Osteoblast (primary cell): ENCODE results near the gene SRCAP. TPM values are rescaled to one million over a fixed set of nuclear protein-coding genes. Genes with fewer than 3 reads are reported as not detected.

Experiments
- DNase-seq: peaks from one replicate; pipeline ENCODE4 v3.0.0; 2011; ENCODE audit warnings: low spot score, mixed read lengths; ENCODE audit not compliant: insufficient read length; ENCODE audit errors: missing footprints
- H2AFZ ChIP-seq: 2 replicates; pipeline ENCODE4 v1.6.0; 2011; ENCODE audit warnings: mild to moderate bottlenecking, low read length
- H3K27ac ChIP-seq: 2 replicates; pipeline ENCODE4 v1.5.1; 2011; ENCODE audit warnings: mild to moderate bottlenecking, low read depth, low read length, moderate library complexity
- H3K27me3 ChIP-seq: 2 replicates; pipeline ENCODE4 v1.6.0; 2012; ENCODE audit warnings: mild to moderate bottlenecking, control low read depth, inconsistent platforms, low read length, moderate library complexity; ENCODE audit not compliant: insufficient read depth
- H3K36me3 ChIP-seq: 2 replicates; pipeline ENCODE4 v1.5.1; 2011; ENCODE audit warnings: mild to moderate bottlenecking, low read length, control low read depth, moderate library complexity; ENCODE audit not compliant: insufficient read depth
- H3K4me1 ChIP-seq: 2 replicates; pipeline ENCODE4 v1.5.1; 2011; ENCODE audit warnings: mild to moderate bottlenecking, low read length, control low read depth, moderate library complexity; ENCODE audit not compliant: insufficient read depth
- H3K4me2 ChIP-seq: 2 replicates; pipeline ENCODE4 v1.6.0; 2011; ENCODE audit warnings: mild to moderate bottlenecking, low read length; ENCODE audit not compliant: insufficient read depth
- H3K4me3 ChIP-seq: fragments of 200-600 bp; sonication (generic); 3 replicates; pipeline ENCODE4 v1.5.1; 2012; ENCODE audit warnings: mild to moderate bottlenecking, low read length, inconsistent platforms; ENCODE audit not compliant: insufficient read depth
- H3K79me2 ChIP-seq: 2 replicates; pipeline ENCODE4 v1.6.0; 2012; ENCODE audit warnings: mild to moderate bottlenecking, low read length, control low read depth, inconsistent platforms; ENCODE audit not compliant: insufficient read depth
- H3K9me3 ChIP-seq: 2 replicates; pipeline ENCODE4 v1.5.1; 2011; ENCODE audit warnings: low read depth, low read length, control low read depth
- H4K20me1 ChIP-seq: 2 replicates; pipeline ENCODE4 v1.6.0; 2012; ENCODE audit warnings: mild to moderate bottlenecking, low read length, control low read depth; ENCODE audit not compliant: insufficient read depth
- CTCF ChIP-seq: IDR thresholded peaks from 2 replicates; pipeline ENCODE4 v1.5.1; 2011; ENCODE audit warnings: mild to moderate bottlenecking, low read depth, low read length, moderate library complexity; ENCODE audit errors: extremely low read depth
- total RNA-seq: library from RNA; depleted of rRNA; stranded (reverse); fragments of >200 nt; gene quantifications from 2 replicates; pipeline ENCODE4 v1.2.3, GENCODE V29; 2012

The SRCAP gene
- total RNA-seq, 1 donor = 16.3 TPM

GRCh38 chr16:30780549-30780948 is 81.6 kb downstream of the SRCAP start:
- Histone ChIP-seq H3K9me3 (no peaks in the 10 kb centered on the region), H3K79me2 (peaks cover 17% of the 10 kb centered on the region), H3K4me3 (no peak overlapping the region), H3K27ac (no peak overlapping the region), H3K36me3 (peaks cover 33% of the 10 kb centered on the region), H3K4me1 (peaks cover 8% of the 10 kb centered on the region), H4K20me1 (peaks cover 5% of the 10 kb centered on the region), H2AFZ (no peak overlapping the region), H3K4me2 (no peak overlapping the region), H3K27me3 (no peaks in the 10 kb centered on the region)
- no peak for TF ChIP-seq CTCF
- DNase-seq = peak; percentile 65

DNA sequence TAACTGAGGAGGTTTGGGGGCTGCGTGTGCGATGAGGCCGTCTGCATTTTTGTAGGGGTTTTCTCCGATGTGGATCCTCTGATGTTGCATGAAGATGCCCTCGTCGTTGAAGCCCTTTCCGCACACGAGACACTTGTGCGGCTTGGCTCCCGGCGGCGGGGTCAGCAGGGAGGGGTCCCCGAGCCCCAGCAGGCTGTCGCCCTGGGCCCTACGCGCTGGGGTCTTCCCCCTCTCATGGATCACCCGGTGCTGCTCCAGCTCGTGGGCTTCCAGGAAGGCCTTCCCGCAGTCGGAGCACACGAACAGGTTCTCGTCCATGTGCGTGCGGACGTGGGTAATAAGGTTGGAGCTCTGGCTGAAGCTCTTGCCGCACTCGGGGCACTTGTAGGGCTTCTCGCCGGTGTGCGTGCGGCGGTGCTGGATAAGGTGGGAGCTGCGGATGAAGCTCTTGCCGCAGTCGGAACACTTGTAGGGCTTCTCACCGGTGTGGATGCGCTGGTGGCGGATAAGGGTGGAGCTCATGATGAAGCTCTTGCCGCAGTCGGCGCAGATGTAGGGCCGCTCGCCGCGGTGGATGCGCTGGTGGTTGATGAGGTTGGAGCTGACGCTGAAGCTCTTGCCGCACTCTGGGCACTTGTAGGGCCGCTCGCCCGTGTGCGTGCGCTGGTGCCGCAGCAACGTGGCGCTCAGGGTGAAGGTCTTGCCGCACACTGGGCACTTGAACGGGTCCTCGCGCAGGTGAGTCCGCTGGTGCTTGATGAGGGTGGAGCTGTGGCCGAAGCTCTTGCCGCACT is 83.7 kb downstream of the SRCAP start:
- H3K4me3 ChIP-seq = no peak overlapping the region
- H3K9me3 ChIP-seq = no peaks in the 10 kb centered on the region
- TF ChIP-seq CTCF = no peak
- H3K27ac ChIP-seq = no peak overlapping the region
- peaks cover 33% of the 10 kb centered on the region for H3K36me3 ChIP-seq
- peak; percentile 63 for DNase-seq
- peaks cover 33% of the 10 kb centered on the region for H3K79me2 ChIP-seq
- peaks cover 11% of the 10 kb centered on the region for H3K4me1 ChIP-seq
- H2AFZ ChIP-seq = no peak overlapping the region
- H4K20me1 ChIP-seq = peaks cover 5% of the 10 kb centered on the region
- H3K27me3 ChIP-seq = no peaks in the 10 kb centered on the region
- no peak overlapping the region for H3K4me2 ChIP-seq

- TF ChIP-seq CTCF = no peak
- Histone ChIP-seq H4K20me1 (peaks cover 5% of the 10 kb centered on the region), H3K4me2 (no peak overlapping the region), H3K27ac (no peak overlapping the region), H3K79me2 (peaks cover 33% of the 10 kb centered on the region), H2AFZ (no peak overlapping the region), H3K27me3 (no peaks in the 10 kb centered on the region), H3K4me1 (peaks cover 14% of the 10 kb centered on the region), H3K9me3 (no peaks in the 10 kb centered on the region), H3K36me3 (peaks cover 33% of the 10 kb centered on the region), H3K4me3 (no peak overlapping the region)
- peak; percentile 62 for DNase-seq
Measured at GRCh38 chr16:30783280-30784109, 84.5 kb downstream of the SRCAP start.

- Histone ChIP-seq H3K4me1 (peaks cover 11% of the 10 kb centered on the region), H3K36me3 (peaks cover 33% of the 10 kb centered on the region), H3K27ac (no peak overlapping the region), H4K20me1 (peaks cover 5% of the 10 kb centered on the region), H2AFZ (no peak overlapping the region), H3K4me2 (no peak overlapping the region), H3K4me3 (no peak overlapping the region), H3K79me2 (peaks cover 33% of the 10 kb centered on the region), H3K9me3 (no peaks in the 10 kb centered on the region), H3K27me3 (no peaks in the 10 kb centered on the region)
- TF ChIP-seq CTCF = no peak
- DNase-seq = peak; percentile 46
Measured at GRCh38 chr16:30784215-30784614, 85.2 kb downstream of the SRCAP start.
